Caco-2 (cell line): Measurements from ENCODE around the gene PCBP3. TPM values are rescaled to one million over a fixed set of nuclear protein-coding genes. Genes with fewer than 3 reads are reported as not detected.
A peak's percentile ranks its signal among the peaks of the same experiment; 100 is the strongest.

Experiments
- BruUV-seq: library from RNA; stranded (reverse); fragments of 400-500 nt; replicated peaks from 2 replicates; lab custom pipeline; 2021; lab: Mats Ljungman, UMichigan
- CTCF ChIA-PET: fragments of 300-600 bp; sonication (Branson Sonifier 250); formaldehyde crosslinking; loops from one replicate; lab custom pipeline; 2022; ENCODE audit warnings: antibody characterized with exemption; lab: Charles Lee
- POLR2A ChIA-PET: fragments of 300-600 bp; sonication (Branson Sonifier 250); formaldehyde crosslinking; loops from one replicate; lab custom pipeline; 2022; ENCODE audit warnings: antibody characterized with exemption; lab: Charles Lee
- DNase-seq, 2 experiments: peaks; one replicate each; pipeline versions ENCODE4 v3.0.0 to v3.0.0-alpha.2; 2020 to 2022
- H3K27me3 ChIP-seq: replicated peaks from 2 replicates; pipeline ENCODE4 v1.6.0; 2011; ENCODE audit warnings: low read length; ENCODE audit not compliant: control insufficient read depth, insufficient read depth
- H3K36me3 ChIP-seq: 2 replicates; pipeline ENCODE4 v1.5.1; 2011; ENCODE audit warnings: low read length; ENCODE audit not compliant: control insufficient read depth, insufficient read depth
- H3K4me1 ChIP-seq: fragments of 250-450 bp; sonication (Bioruptor Pico); 2 replicates; pipeline ENCODE4 v1.5.1; 2020; ENCODE audit warnings: mild to moderate bottlenecking
- H3K4me3 ChIP-seq: 2 replicates; pipeline ENCODE4 v1.5.1; 2011; ENCODE audit warnings: low read depth, mild to moderate bottlenecking, control low read depth, low read length
- H3K9me3 ChIP-seq: fragments of 250-450 bp; sonication (Bioruptor Pico); 2 replicates; pipeline ENCODE4 v1.5.1; 2020; ENCODE audit warnings: mild to moderate bottlenecking, moderate library complexity
- H3K27ac Mint-ChIP-seq: one replicate; pipeline ENCODE4 v1.8.0; 2022; ENCODE audit warnings: mixed read lengths; ENCODE audit not compliant: unreplicated experiment
- H3K27me3 Mint-ChIP-seq: one replicate; pipeline ENCODE4 v1.8.0; 2022; ENCODE audit warnings: mixed read lengths; ENCODE audit not compliant: insufficient read depth, unreplicated experiment
- H3K36me3 Mint-ChIP-seq: one replicate; pipeline ENCODE4 v1.8.0; 2022; ENCODE audit warnings: mild to moderate bottlenecking, mixed read lengths; ENCODE audit not compliant: insufficient read depth, unreplicated experiment
- H3K4me1 Mint-ChIP-seq: one replicate; pipeline ENCODE4 v1.8.0; 2022; ENCODE audit warnings: low read depth, mixed read lengths; ENCODE audit not compliant: unreplicated experiment
- H3K4me3 Mint-ChIP-seq: one replicate; pipeline ENCODE4 v1.8.0; 2022; ENCODE audit warnings: mild to moderate bottlenecking, moderate library complexity, mixed read lengths; ENCODE audit not compliant: unreplicated experiment
- H3K9me3 Mint-ChIP-seq: one replicate; pipeline ENCODE4 v1.8.0; 2022; ENCODE audit warnings: mixed read lengths; ENCODE audit not compliant: unreplicated experiment
- intact Hi-C: fragments of 100-400 bp; cut with micrococcal nuclease; formaldehyde crosslinking; loops from one replicate; pipeline ENCODE4 v1.10.0; 2022; ENCODE audit not compliant: unreplicated experiment
- total RNA-seq: library from RNA; stranded (reverse); gene quantifications from 2 replicates; pipeline ENCODE4 v1.2.3, GENCODE V29; 2022
- TF ChIP-seq, protein P1 (sequence below), 2 experiments: fragments of 200-600 bp in 1 of 2; IDR thresholded peaks; 1 replicate in 1 of 2; 2 replicates in 1 of 2; pipeline versions ENCODE4 v1.5.1 to v1.8.0; 2011 to 2022; ENCODE audit warnings: antibody characterized with exemption in 1 of 2, control low read depth in 1 of 2, inconsistent platforms in 1 of 2, low read depth in 1 of 2, low read length in 1 of 2, mild to moderate bottlenecking in 1 of 2, moderate library complexity in 1 of 2; ENCODE audit not compliant: insufficient read depth in 1 of 2, severe bottlenecking in 1 of 2, unreplicated experiment in 1 of 2

Gene PCBP3
- total RNA-seq, 1 experiment from 2014 or later = 0.75 TPM

DNA sequence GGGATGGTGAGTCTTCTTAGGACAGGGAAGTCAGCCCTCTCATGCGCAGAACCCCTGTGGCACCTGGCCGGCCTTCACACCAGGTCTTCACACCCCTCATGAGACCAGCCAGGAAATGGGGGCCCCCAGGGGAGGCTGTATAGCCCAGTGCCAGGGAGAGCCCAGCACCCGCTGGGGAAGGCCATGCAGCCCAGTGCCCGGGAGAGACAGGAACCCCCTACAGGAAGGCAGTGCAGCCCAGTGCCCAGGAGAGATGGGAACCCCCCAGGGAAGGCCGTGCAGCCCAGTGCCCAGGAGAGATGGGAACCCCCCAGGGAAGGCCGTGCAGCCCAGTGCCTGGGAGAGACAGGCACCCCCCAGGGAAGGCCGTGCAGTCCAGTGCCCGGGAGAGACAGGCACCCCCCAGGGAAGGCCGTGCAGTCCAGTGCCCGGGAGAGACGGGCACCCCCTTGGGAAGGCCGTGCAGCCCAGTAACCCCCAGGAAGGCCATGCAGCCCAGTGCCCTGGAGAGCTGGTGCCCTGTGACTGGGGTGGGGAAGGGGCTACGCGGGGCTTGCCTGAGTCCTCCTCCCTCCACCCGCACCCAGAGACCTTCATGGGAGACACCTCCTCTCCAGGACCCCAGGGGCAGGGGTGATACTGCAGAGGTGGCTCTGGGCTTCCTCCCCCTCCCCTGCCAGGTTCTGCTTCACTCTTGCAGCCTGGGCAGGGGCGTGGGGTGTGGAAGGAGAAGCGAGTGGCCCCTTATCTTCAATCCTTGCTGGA, 227.5 kb downstream of the PCBP3 start:
- CTCF ChIA-PET = no interaction called here
- H3K4me1 Mint-ChIP-seq = no peaks in the 10 kb centered on the region
- no TSS peak for BruUV-seq

DNA sequence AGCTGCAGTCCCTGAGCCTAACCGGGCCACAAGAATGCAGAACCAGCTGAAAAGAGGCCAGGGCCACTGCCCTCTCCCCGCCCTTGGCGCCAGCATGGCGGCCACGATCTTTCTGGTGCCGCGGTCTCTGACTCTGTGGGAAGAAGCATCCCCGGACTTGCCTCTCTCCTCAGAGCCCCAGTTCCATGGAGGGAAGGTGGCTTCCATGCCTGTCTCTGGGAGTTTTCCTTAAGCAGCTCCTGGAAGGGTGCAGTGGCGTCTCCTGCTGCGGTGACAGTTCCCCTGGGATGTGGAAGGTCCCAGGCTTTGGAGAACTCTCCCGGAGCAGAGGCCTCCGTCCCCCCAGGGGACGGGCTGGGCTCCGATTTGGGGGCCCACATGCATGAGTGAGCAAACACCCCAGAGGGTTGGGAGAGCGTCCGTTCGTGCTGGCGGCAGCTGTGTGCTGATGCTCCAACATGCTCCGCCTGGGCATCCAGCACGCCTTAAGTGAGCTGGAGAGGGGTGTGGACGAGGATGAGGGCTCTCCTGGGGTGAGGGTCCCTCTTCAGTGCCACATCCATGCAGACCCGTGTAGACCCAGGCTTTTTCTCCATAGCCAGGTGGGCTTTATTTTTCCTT, 228.2 kb downstream of the PCBP3 start:
- Mint-ChIP-seq H3K36me3 (peaks cover 5% of the 10 kb centered on the region), H3K27ac (no peak overlapping the region), H3K4me3 (no peak overlapping the region), H3K9me3 (no peaks in the 10 kb centered on the region), H3K27me3 (peaks cover 13% of the 10 kb centered on the region), H3K4me1 (no peaks in the 10 kb centered on the region)
- H3K4me1 ChIP-seq = peaks cover 13% of the 10 kb centered on the region
- no peak overlapping the region for H3K4me3 ChIP-seq
- DNase-seq = no peak
- intact Hi-C loops = no loop called here
- ChIA-PET POLR2A (no interaction called here), CTCF (no interaction called here)
- TF ChIP-seq, protein P1, sequence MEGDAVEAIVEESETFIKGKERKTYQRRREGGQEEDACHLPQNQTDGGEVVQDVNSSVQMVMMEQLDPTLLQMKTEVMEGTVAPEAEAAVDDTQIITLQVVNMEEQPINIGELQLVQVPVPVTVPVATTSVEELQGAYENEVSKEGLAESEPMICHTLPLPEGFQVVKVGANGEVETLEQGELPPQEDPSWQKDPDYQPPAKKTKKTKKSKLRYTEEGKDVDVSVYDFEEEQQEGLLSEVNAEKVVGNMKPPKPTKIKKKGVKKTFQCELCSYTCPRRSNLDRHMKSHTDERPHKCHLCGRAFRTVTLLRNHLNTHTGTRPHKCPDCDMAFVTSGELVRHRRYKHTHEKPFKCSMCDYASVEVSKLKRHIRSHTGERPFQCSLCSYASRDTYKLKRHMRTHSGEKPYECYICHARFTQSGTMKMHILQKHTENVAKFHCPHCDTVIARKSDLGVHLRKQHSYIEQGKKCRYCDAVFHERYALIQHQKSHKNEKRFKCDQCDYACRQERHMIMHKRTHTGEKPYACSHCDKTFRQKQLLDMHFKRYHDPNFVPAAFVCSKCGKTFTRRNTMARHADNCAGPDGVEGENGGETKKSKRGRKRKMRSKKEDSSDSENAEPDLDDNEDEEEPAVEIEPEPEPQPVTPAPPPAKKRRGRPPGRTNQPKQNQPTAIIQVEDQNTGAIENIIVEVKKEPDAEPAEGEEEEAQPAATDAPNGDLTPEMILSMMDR (IDR thresholded peaks at IDR 0.05; ENCODE audit: insufficient read depth in 1 of 2, low read depth in 1 of 2, low read length in 1 of 2, severe bottlenecking in 1 of 2, unreplicated experiment in 1 of 2) = no peak
- no peaks in the 10 kb centered on the region for H3K36me3 ChIP-seq
- H3K9me3 ChIP-seq = no peaks in the 10 kb centered on the region
- no peaks in the 10 kb centered on the region for H3K27me3 ChIP-seq
- BruUV-seq = no TSS peak

More for the DNA sequence above, 227.5 kb downstream of the PCBP3 start:
- Histone ChIP-seq H3K4me3 (no peak overlapping the region), H3K27me3 (no peaks in the 10 kb centered on the region), H3K4me1 (peaks cover 13% of the 10 kb centered on the region), H3K36me3 (no peaks in the 10 kb centered on the region), H3K9me3 (no peaks in the 10 kb centered on the region)
- H3K27ac Mint-ChIP-seq = no peak overlapping the region
- H3K36me3 Mint-ChIP-seq = peaks cover 5% of the 10 kb centered on the region
- TF ChIP-seq, protein P1 (IDR thresholded peaks at IDR 0.05; ENCODE audit: insufficient read depth in 1 of 2, low read depth in 1 of 2, low read length in 1 of 2, severe bottlenecking in 1 of 2, unreplicated experiment in 1 of 2) = no peak
- intact Hi-C loops = no loop called here
- H3K27me3 Mint-ChIP-seq = peaks cover 16% of the 10 kb centered on the region
- H3K9me3 Mint-ChIP-seq = no peaks in the 10 kb centered on the region
- peak in 1 of 2 experiments; percentile 22 for DNase-seq
- POLR2A ChIA-PET = no interaction called here
- H3K4me3 Mint-ChIP-seq = no peak overlapping the region

DNA sequence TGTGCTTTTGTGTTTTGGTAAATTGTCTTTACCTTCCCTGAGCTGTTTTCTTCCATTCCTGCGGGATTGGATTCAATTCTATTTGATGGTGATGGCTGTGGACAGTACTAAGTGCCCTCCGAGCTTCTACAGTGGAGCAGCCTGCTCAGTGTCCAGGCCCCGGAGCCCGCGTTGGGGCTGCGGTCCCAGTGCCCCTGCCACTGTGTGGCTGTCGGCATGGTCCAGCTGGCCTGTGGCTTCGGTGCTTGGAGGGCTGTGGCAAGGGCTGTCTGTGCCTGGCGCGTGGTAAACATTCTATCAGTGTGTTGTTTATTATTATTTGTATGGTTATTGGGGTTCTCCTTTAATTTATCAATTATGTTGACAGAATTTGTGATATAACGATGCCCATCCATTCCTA, 228.9 kb downstream of the PCBP3 start:
- H3K9me3 ChIP-seq = no peaks in the 10 kb centered on the region
- H3K36me3 Mint-ChIP-seq = peaks cover 5% of the 10 kb centered on the region
- TF ChIP-seq, protein P1 (IDR thresholded peaks at IDR 0.05; ENCODE audit: insufficient read depth in 1 of 2, low read depth in 1 of 2, low read length in 1 of 2, severe bottlenecking in 1 of 2, unreplicated experiment in 1 of 2) = no peak
- H3K27me3 ChIP-seq = no peaks in the 10 kb centered on the region
- CTCF ChIA-PET = no interaction called here
- H3K4me1 Mint-ChIP-seq = no peaks in the 10 kb centered on the region
- intact Hi-C loops = no loop called here
- H3K27me3 Mint-ChIP-seq = peaks cover 11% of the 10 kb centered on the region
- no TSS peak for BruUV-seq
- H3K36me3 ChIP-seq = no peaks in the 10 kb centered on the region
- H3K4me3 ChIP-seq = no peak overlapping the region
- POLR2A ChIA-PET = no interaction called here
- H3K27ac Mint-ChIP-seq = no peak overlapping the region
- DNase-seq = no peak
- H3K9me3 Mint-ChIP-seq = no peaks in the 10 kb centered on the region
- H3K4me3 Mint-ChIP-seq = no peak overlapping the region
- H3K4me1 ChIP-seq = peaks cover 13% of the 10 kb centered on the region
